Measurements from ENCODE around the gene G6PD. TPM values are rescaled to one million over a fixed set of nuclear protein-coding genes. Genes with fewer than 3 reads are reported as not detected.

The G6PD gene
- total RNA-seq, 2 donors from 2014 or later: 41.0 to 48.6 TPM

DNA sequence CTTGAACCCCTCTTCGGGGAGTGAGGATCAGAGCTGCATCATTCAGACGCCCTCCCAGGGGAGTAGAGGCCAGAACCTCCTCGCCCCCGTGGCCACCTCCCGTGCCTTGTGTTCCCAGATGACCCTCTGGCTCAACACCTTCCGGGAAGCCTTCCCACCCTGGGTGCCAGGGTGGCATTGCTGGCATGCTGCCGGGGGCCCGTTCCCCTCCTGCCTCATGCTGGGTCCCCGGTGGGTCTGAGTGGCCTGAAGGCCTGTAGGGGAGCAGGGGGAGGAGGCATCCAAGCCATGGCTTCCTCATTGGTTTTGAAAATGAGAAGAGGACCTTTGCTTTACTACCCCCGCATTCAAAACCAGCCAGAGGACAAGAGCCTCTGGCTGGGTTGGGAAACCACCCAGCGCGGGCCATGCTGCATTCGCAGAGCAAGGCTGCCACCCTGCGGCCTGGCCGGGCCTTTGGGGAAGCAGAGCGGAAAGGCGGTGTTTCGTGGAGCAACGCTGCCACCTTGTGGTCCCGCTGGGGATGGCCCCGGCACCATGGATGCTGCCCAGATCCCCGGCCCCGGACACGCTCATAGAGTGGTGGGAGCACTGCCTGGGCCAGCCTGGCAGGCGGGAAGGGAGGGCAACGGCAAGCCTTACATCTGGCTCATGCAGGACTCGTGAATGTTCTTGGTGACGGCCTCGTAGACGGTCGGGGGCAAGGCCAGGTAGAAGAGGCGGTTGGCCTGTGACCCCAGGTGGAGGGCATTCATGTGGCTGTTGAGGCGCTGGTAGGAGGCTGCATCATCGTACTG lies 11.9 kb downstream of the G6PD start:
- H3K9ac ChIP-seq (ENCODE audit: low read depth in 2 of 2, low read length in 2 of 2): peak overlapping the region in 1 of 2 donors; percentile 16
- peak; percentile 91 for DNase-seq
- no peak overlapping the region for H3K27ac ChIP-seq
- intact Hi-C loops (cut with DNase I): loop anchor here (5.0 kb wide), 1 partner anchor 132 kb away; no protein-coding TSS in a partner anchor
- no peaks in the 10 kb centered on the region for H3K27me3 ChIP-seq
- no peaks in the 10 kb centered on the region for H3K9me3 ChIP-seq
- TF ChIP-seq CTCF (IDR thresholded peaks at IDR 0.05): peak; percentile 99
- H3K4me3 ChIP-seq: no peak overlapping the region
- H3K4me1 ChIP-seq: no peaks in the 10 kb centered on the region
- H3K36me3 ChIP-seq: no peaks in the 10 kb centered on the region

DNA sequence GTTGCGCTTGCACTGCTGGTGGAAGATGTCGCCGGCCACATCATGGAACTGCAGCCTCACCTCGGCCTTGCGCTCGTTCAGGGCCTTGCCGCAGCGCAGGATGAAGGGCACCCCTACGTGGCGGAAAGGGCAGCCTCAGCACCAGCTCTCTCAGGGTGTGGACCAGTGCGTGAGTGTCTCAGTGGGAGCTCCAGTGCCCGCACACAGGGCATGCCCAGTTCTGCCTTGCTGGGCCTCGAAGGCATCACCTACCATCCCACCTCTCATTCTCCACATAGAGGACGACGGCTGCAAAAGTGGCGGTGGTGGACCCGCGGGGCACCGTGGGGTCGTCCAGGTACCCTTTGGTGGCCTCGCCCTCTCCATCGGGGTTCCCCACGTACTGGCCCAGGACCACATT lies 14.0 kb downstream of the G6PD start:
- no peaks in the 10 kb centered on the region for H3K36me3 ChIP-seq
- no peak for DNase-seq
- no peak overlapping the region for H3K9ac ChIP-seq (ENCODE audit: low read depth in 2 of 2, low read length in 2 of 2)
- intact Hi-C loops (cut with DNase I): loop anchor here (5.0 kb wide), 1 partner anchor 130 kb away; no protein-coding TSS in a partner anchor
- no peak overlapping the region for H3K27ac ChIP-seq
- H3K9me3 ChIP-seq: no peaks in the 10 kb centered on the region
- H3K4me1 ChIP-seq: no peaks in the 10 kb centered on the region
- no peak overlapping the region for H3K4me3 ChIP-seq
- no peaks in the 10 kb centered on the region for H3K27me3 ChIP-seq
- no peak for TF ChIP-seq CTCF (IDR thresholded peaks at IDR 0.05)

GRCh38 chrX:154531626-154532025 lies 15.0 kb downstream of the G6PD start:
- Histone ChIP-seq H3K27me3 (no peaks in the 10 kb centered on the region), H3K9ac (ENCODE audit: low read depth in 2 of 2, low read length in 2 of 2) (no peak overlapping the region), H3K36me3 (no peaks in the 10 kb centered on the region), H3K4me3 (no peak overlapping the region), H3K4me1 (no peaks in the 10 kb centered on the region), H3K27ac (no peak overlapping the region), H3K9me3 (no peaks in the 10 kb centered on the region)
- intact Hi-C loops (cut with DNase I): loop anchor here (5.0 kb wide), 1 partner anchor 129 kb away; no protein-coding TSS in a partner anchor
- TF ChIP-seq CTCF (IDR thresholded peaks at IDR 0.05): no peak
- no peak for DNase-seq

DNA sequence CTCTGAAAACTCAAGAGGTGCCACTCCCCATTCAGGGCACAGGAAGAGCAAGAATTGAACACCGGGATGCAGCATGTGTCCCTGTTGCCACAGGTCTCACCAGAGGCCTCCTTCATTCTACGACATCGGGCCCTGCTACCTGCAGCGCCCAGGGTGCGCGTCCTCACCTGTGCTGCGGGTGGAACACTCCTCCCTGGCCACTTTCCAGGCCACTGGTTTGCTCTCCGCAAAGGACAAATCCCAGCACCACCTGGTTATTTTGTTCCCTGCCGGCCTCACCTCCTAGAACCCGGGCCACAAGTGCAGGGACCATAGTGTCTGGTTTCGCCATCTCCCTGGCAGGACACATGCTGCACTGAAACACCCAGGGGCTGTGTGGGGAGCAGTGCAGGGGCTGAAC lies 16.4 kb downstream of the G6PD start:
- Histone ChIP-seq H3K9me3 (no peaks in the 10 kb centered on the region), H3K27ac (no peak overlapping the region), H3K4me1 (no peaks in the 10 kb centered on the region), H3K9ac (ENCODE audit: low read depth in 2 of 2, low read length in 2 of 2) (no peak overlapping the region), H3K36me3 (no peaks in the 10 kb centered on the region), H3K27me3 (no peaks in the 10 kb centered on the region), H3K4me3 (no peak overlapping the region)
- no peak for TF ChIP-seq CTCF (IDR thresholded peaks at IDR 0.05)
- intact Hi-C loops (cut with DNase I): loop anchor here (5.0 kb wide), 1 partner anchor 128 kb away; no protein-coding TSS in a partner anchor
- no peak for DNase-seq

GRCh38 chrX:154529206-154529612 lies 17.4 kb downstream of the G6PD start:
- H3K4me1 ChIP-seq: no peaks in the 10 kb centered on the region
- no peak overlapping the region for H3K9ac ChIP-seq (ENCODE audit: low read depth in 2 of 2, low read length in 2 of 2)
- no peaks in the 10 kb centered on the region for H3K36me3 ChIP-seq
- H3K27ac ChIP-seq: no peak overlapping the region
- no peak for DNase-seq
- TF ChIP-seq CTCF (IDR thresholded peaks at IDR 0.05): no peak
- intact Hi-C loops (cut with DNase I): no loop called here
- no peaks in the 10 kb centered on the region for H3K9me3 ChIP-seq
- no peaks in the 10 kb centered on the region for H3K27me3 ChIP-seq
- H3K4me3 ChIP-seq: no peak overlapping the region

Measured in colonic mucosa (tissue), 4 donors.